Thymus (tissue), 11 donors: Measurements from ENCODE around the gene LTK. TPM values are rescaled to one million over a fixed set of nuclear protein-coding genes. Genes with fewer than 3 reads are reported as not detected.

Experiments used
- DNase-seq, 9 donors: peaks; one replicate each; pipeline ENCODE4 v3.0.0-alpha.2; 2013; ENCODE audit warnings: low spot score in 9 of 9, low read depth in 6 of 9, missing footprints in 1 of 9
- H3K27ac ChIP-seq, 2 donors: one replicate each; pipeline ENCODE4 v1.5.1; 2013; ENCODE audit warnings: control low read depth in 1 of 2, low read depth in 1 of 2, low read length in 1 of 2, mild to moderate bottlenecking in 1 of 2, moderate library complexity in 1 of 2
- H3K27me3 ChIP-seq, 2 donors: one replicate each; pipeline ENCODE4 v1.5.1; 2013; ENCODE audit warnings: low read length in 1 of 2; ENCODE audit not compliant: control insufficient read depth in 2 of 2, insufficient read depth in 1 of 2
- H3K36me3 ChIP-seq, 2 donors: one replicate each; pipeline ENCODE4 v1.5.1; 2013; ENCODE audit warnings: low read length in 1 of 2, mild to moderate bottlenecking in 1 of 2, moderate library complexity in 1 of 2; ENCODE audit not compliant: control insufficient read depth in 2 of 2, insufficient read depth in 2 of 2
- H3K4me1 ChIP-seq, 2 donors: one replicate each; pipeline ENCODE4 v1.5.1; 2013; ENCODE audit warnings: low read length in 2 of 2; ENCODE audit not compliant: control insufficient read depth in 2 of 2, insufficient read depth in 2 of 2
- H3K4me3 ChIP-seq, 2 donors: one replicate each; pipeline ENCODE4 v1.5.1; 2013; ENCODE audit warnings: low read length in 2 of 2, control low read depth in 1 of 2, mild to moderate bottlenecking in 1 of 2
- H3K9me3 ChIP-seq, 2 donors: one replicate each; pipeline ENCODE4 v1.5.1; 2013; ENCODE audit warnings: low read length in 1 of 2, mild to moderate bottlenecking in 1 of 2; ENCODE audit not compliant: control insufficient read depth in 2 of 2, insufficient read depth in 1 of 2
- WGBS: extraction: QIAGEN DNeasy Blood & Tissue Kit; methylation state at CpG from one replicate; pipeline ENCODE4 v1.1.7; 2013; 5-methylcytosine and 5-hydroxymethylcytosine counted together
- polyA plus RNA-seq: library from polyadenylated mRNA; stranded (reverse); fragments of 200-250 nt; gene quantifications from one replicate; pipeline ENCODE4 v1.2.3, GENCODE V29; 2013
- total RNA-seq: library from RNA; stranded (reverse); fragments of 120-200 nt; gene quantifications from one replicate; pipeline ENCODE4 v1.2.4, GENCODE V29; 2013
- donor health status: healthy.

LTK gene
- total and polyA plus RNA-seq, 2 donors, result 0.14 to 0.66 TPM

DNA sequence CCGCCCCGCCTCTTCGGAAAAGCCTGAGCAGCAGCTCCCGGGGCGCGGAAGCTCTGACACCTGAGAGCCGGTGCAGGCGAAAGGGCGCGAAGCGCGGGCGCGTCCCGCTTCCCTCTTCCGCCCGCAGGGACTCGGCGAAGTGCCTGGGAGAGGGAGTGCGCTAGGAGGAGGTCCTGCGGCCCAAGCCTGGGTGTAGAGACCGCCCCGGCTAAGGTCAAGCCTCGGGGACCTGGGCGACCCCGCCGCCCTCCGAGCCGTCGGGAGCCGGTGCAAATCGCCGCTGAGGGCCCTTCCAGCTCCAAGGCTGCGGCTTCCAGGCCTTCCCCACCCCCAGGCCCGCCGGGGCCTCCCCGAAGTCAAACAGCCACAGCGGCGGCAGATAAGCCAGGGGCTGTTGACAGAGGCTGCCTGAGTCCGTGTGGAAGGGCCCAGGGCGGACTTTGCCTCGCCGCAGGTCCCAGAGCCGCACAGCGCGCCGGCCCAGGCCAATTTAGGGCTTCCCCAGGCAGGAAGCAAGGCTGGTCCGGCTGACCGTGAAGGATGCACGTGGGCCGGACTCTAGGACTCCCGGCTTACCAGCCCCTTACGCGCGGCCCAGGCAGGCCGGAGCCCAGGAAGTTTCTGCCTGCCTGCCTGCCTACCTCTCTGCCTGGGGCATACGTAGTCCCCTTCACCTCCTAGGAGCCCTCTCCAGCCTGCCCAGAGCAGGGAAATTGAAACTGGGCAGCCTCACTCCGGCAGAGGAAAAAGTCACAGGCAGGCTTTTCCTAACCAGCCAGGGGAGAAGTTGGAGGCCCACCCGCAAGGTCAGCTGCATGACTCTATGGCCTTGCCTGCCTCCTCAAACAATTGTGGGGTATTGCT is 17.7 kb downstream of the LTK start:
- WGBS, result 32% methylated on average over 59 of the region's 59 CpGs
- Histone ChIP-seq H3K27ac (no peak overlapping the region), H3K27me3 (peaks cover 74 to 97% of the 10 kb centered on the region in 2 donors), H3K9me3 (peaks cover 0 to 16% of the 10 kb centered on the region in 2 donors), H3K4me1 (peaks cover 19 to 32% of the 10 kb centered on the region in 2 donors), H3K36me3 (no peaks in the 10 kb centered on the region), H3K4me3 (peak overlapping the region in 1 of 2 donors; percentile 34)
- no peak for DNase-seq

DNA sequence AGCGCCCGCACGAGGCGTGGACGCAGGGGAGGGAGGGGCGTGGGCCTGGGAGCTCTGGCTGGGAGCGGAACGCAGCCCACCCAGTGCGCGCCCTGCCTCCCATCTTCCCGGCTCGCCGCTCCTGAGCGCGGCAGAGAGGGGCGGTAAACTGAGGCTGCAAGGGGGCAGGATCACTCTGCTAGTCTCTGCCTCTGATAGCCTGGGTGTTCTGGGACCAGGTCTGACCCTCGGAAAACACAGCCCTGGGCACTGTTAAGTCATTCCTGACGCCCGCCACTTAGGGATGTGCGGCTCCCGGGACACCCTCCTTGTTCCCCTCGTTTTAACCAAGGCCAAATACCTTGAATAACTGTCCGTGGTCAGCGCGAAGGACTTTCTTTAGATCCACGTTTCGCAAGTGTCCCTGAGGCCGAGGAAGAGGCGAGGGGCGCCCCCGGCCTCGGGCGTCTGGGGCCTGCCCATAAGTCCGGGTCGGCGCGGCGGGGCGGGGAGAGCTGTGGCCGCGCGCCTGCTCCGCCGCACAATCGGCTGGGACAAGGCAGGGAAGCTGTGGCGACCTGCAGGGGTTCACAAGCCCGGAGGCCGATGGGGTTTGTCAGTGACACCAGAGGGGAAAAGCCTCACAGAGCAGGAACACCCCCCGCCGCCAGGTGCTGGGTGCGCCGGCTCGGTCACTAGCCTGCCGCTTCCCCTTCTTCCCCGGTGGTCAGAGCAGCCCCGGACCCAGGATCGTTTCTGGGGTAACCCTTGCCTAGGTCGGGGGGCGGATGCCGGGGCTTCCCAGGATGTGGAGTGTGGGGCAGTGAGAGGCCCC is 18.5 kb downstream of the LTK start:
- H3K9me3 ChIP-seq, result peaks cover 0 to 16% of the 10 kb centered on the region in 2 donors
- peaks cover 19 to 32% of the 10 kb centered on the region in 2 donors for H3K4me1 ChIP-seq
- H3K4me3 ChIP-seq, result peak overlapping the region in 1 of 2 donors; percentile 71
- DNase-seq, result peak in 1 of 9 donors; percentile 48
- H3K36me3 ChIP-seq, result no peaks in the 10 kb centered on the region
- peaks cover 66 to 96% of the 10 kb centered on the region in 2 donors for H3K27me3 ChIP-seq
- H3K27ac ChIP-seq, result no peak overlapping the region
- 3% methylated on average over 60 of the region's 60 CpGs for WGBS

DNA sequence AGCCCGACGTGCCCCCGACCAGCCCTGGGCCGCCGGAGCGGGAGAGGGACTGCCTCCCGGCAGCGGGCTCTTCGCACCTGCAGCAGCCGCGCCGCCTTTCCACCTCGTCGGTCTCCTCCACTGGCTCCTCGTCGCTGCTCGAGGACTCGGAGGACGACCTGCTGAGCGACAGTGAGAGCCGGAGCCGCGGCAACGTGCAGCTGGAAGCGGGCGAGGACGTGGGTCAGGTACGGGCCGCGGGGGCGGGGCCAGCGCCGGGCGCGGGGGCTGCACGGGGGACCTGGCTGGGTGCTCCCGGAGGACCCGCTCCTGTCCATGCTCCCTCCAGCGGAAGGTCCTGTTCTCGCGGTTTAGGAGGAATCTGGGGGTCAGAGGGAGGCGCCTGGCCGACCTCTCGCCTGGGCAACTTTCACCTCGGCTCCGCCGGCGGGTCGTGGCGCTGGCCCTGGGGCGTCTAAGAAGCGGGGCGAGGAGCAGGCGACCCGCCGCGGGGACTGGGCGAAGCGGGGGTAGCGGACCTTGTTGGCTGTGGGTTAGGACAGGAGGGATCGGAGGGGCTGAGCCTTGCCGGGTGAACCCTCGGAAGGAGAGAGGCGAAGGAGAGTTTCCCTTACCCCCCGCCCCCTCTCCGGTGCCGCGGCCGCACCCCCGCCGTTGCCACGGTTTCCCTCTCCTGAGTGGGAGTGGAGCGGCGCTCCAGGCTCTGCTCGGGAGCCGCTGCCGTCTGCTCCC is 19.3 kb downstream of the LTK start:
- H3K27ac ChIP-seq, result no peak overlapping the region
- peaks cover 61 to 88% of the 10 kb centered on the region in 2 donors for H3K27me3 ChIP-seq
- no peaks in the 10 kb centered on the region for H3K36me3 ChIP-seq
- H3K4me3 ChIP-seq, result peak overlapping the region in 1 of 2 donors; percentile 71
- peaks cover 0 to 16% of the 10 kb centered on the region in 2 donors for H3K9me3 ChIP-seq
- WGBS, result 3% methylated on average over 77 of the region's 77 CpGs
- DNase-seq, result peak in 2 of 9 donors; percentile 28 to 57
- peaks cover 19 to 32% of the 10 kb centered on the region in 2 donors for H3K4me1 ChIP-seq

DNA sequence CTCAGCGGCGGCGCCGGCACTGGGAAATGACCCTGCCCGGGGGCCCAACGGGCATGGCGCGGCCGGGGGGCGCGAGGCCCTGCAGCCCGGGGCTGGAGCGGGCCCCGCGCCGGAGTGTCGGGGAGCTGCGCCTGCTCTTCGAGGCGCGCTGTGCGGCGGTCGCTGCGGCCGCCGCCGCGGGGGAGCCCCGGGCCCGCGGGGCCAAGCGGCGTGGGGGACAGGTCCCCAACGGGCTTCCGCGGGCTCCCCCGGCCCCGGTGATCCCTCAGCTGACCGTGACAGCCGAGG is 19.8 kb downstream of the LTK start:
- under 1% methylated on average over 41 of the region's 41 CpGs for WGBS
- no peak for DNase-seq
- H3K9me3 ChIP-seq, result peaks cover 0 to 16% of the 10 kb centered on the region in 2 donors
- H3K4me3 ChIP-seq, result peak overlapping the region in 1 of 2 donors; percentile 71
- peaks cover 19 to 32% of the 10 kb centered on the region in 2 donors for H3K4me1 ChIP-seq
- H3K36me3 ChIP-seq, result no peaks in the 10 kb centered on the region
- peaks cover 56 to 83% of the 10 kb centered on the region in 2 donors for H3K27me3 ChIP-seq
- no peak overlapping the region for H3K27ac ChIP-seq

DNA sequence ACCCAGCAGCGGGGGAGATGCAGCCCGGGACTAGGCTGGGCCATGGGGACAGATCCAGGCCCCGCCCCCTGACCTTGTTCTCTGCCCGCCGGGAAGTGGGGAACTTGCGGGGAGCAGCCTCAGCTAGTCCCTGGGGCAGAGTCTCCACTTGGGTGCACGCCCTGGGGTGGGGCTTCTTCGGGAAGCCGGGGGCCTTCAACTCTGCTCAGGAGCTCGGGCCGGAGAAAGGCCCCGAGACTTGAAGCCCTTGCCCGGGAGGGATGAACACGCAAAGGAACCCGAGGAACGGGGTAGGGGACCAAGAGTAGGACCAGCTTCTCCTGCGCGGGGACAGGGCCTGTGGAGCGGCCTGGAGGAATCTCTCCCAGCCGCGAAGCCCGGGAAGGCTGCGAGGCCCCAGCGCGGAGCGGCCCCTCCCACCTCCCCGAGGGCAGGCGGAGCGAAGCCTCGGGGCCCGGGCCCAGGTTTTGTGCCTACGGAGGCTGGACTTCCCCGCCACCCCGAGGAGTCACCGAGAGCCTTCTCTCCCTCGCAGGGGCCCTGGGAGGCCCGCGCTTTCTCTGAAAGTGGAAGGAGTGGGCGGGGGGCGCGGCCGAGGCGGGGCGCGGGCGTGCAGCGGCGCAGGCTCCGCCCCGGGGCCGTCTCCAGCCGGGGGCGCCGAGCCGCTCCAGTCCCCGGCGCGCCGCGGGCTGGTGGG is 20.3 kb downstream of the LTK start, which contains the start of gene ITPKA:
Gene ITPKA, plus strand, starts transcription at position 670 of the 697 bp plus-strand sequence. CDS start 54 bp downstream, outside the sequence.
- H3K4me1 ChIP-seq, result peaks cover 19 to 32% of the 10 kb centered on the region in 2 donors
- H3K27me3 ChIP-seq, result peaks cover 55 to 78% of the 10 kb centered on the region in 2 donors
- WGBS, result 1% methylated on average over 60 of the region's 60 CpGs
- no peaks in the 10 kb centered on the region for H3K36me3 ChIP-seq
- H3K4me3 ChIP-seq, result peak within 1 kb of the TSS; percentile 41 to 71
- no peak within 1 kb of the TSS for H3K27ac ChIP-seq
- peaks cover 0 to 16% of the 10 kb centered on the region in 2 donors for H3K9me3 ChIP-seq
- peak in 7 of 9 donors; percentile 52 to 85 (median 67) for DNase-seq

DNA sequence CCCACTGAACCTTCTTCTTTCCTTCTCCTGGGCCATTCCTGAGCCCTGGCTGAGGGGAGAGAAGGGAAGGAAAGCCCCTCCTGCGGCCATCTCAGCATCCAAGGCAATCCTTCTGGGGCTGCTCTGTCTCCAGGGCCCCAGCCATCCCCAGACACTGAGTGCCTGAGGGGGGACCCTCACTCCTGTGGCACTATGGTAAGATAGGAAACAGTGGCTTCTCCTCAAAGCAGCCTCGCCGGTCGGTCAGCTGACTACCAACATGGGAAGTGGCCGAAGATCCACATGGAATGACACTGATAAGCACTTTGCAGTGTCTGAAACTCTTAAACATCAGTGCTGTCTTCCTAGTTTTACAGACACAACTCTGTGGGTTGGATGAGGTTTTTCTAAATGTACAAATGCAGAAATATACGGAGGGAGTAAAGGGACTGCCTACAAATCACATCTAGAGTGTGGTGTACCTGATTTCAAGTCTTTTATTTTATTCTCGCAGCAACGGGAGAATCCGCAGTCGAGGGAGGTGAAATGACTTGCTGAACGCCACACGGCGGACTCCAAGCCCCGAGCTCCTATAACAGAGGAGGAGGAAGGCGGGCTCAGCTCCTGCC is 20.9 kb downstream of the LTK start:
- Histone ChIP-seq H3K4me3 (peak overlapping the region; percentile 41 to 71), H3K36me3 (no peaks in the 10 kb centered on the region), H3K27ac (no peak overlapping the region), H3K27me3 (peaks cover 48 to 71% of the 10 kb centered on the region in 2 donors), H3K4me1 (peaks cover 19 to 32% of the 10 kb centered on the region in 2 donors), H3K9me3 (peaks cover 0 to 16% of the 10 kb centered on the region in 2 donors)
- no peak for DNase-seq
- 5% methylated on average over 15 of the region's 15 CpGs for WGBS

DNA sequence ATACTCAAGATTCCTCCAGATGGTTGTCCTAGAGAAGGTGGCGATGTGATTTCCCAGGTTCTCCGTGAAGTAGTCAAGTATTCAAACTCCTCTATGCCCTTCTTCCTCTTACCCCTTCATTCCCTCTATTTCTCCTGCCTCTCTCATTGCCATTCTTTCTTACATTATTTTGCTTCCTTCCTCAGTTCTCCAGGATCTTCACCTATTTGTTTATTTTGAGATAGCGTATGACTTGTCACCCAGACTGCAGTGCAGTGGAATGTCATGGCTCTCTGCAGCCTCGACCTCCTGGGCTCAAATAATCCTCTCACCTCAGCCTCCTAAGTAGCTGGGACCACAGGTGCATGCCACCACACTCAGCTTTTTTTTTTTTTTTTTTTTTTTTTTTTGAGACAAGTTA is 21.7 kb downstream of the LTK start:
- no peak for DNase-seq
- Histone ChIP-seq H3K9me3 (peaks cover 0 to 19% of the 10 kb centered on the region in 2 donors), H3K4me1 (peaks cover 19 to 32% of the 10 kb centered on the region in 2 donors), H3K36me3 (no peaks in the 10 kb centered on the region), H3K27me3 (peaks cover 40 to 66% of the 10 kb centered on the region in 2 donors), H3K4me3 (no peak overlapping the region), H3K27ac (no peak overlapping the region)
- WGBS, result 91% methylated on average over 4 of the region's 4 CpGs

DNA sequence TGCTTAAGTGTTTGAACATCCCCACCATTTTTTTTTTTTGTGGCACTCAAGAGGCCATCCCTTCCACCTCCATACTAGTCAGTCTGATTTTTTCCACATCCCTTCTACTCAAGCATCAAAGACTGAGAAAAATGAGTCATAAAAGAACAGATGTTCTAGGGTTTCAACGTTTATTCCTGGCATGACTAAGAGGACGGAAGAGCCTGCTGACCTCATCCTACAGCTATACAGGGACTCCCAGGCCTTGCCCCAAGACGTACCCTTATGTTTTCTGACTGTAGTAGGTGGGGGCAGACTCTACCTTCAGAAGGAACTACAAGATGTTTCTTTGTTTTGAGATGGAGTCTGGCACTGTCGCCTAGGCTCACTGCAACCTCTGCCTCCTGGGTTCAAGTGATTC is 23.3 kb downstream of the LTK start:
- Histone ChIP-seq H3K9me3 (peaks cover 0 to 9% of the 10 kb centered on the region in 2 donors), H3K4me1 (peaks cover 15 to 23% of the 10 kb centered on the region in 2 donors), H3K27ac (no peak overlapping the region), H3K36me3 (no peaks in the 10 kb centered on the region), H3K4me3 (no peak overlapping the region), H3K27me3 (peaks cover 25 to 51% of the 10 kb centered on the region in 2 donors)
- WGBS, result 42% methylated on average over 4 of the region's 4 CpGs
- no peak for DNase-seq
